Measurements from ENCODE around the gene UBALD2.
"Not testable (repeated sequence)": the region's sequence is repeated elsewhere in the genome, so short reads cannot be mapped to it uniquely, and the experiment has no call there.

UBALD2 gene

GRCh38 chr17:76293106-76293505, 28.0 kb downstream of the UBALD2 start:
- Histone ChIP-seq H3K4me3 (replicated peaks; ENCODE audit: low read depth, low read length) (no peak overlapping the region), H3K27me3 (replicated peaks; ENCODE audit: control insufficient read depth, insufficient read depth, low read length) (no peaks in the 10 kb centered on the region), H3K36me3 (ENCODE audit: control insufficient read depth, insufficient read depth, low read length) (no peaks in the 10 kb centered on the region; the same call in 1 of the 2 replicates)
- no peak for TF ChIP-seq CTCF (IDR thresholded peaks at IDR 0.05; ENCODE audit: insufficient read depth, low read length, poor library complexity, severe bottlenecking)
- no peak for DNase-seq (ENCODE audit: extremely low read depth, insufficient read length)

GRCh38 chr17:76296186-76296585, 31.0 kb downstream of the UBALD2 start:
- no peak for DNase-seq (ENCODE audit: extremely low read depth, insufficient read length)
- no peak overlapping the region for H3K4me3 ChIP-seq (replicated peaks; ENCODE audit: low read depth, low read length)
- no peak for TF ChIP-seq CTCF (IDR thresholded peaks at IDR 0.05; ENCODE audit: insufficient read depth, low read length, poor library complexity, severe bottlenecking)
- H3K27me3 ChIP-seq (replicated peaks; ENCODE audit: control insufficient read depth, insufficient read depth, low read length), result no peaks in the 10 kb centered on the region
- H3K36me3 ChIP-seq (ENCODE audit: control insufficient read depth, insufficient read depth, low read length), result no peaks in the 10 kb centered on the region; the same call in 1 of the 2 replicates

GRCh38 chr17:76296889-76297288, 31.7 kb downstream of the UBALD2 start:
- Histone ChIP-seq H3K4me3 (replicated peaks; ENCODE audit: low read depth, low read length) (no peak overlapping the region), H3K27me3 (replicated peaks; ENCODE audit: control insufficient read depth, insufficient read depth, low read length) (no peaks in the 10 kb centered on the region), H3K36me3 (ENCODE audit: control insufficient read depth, insufficient read depth, low read length) (no peaks in the 10 kb centered on the region)
- no peak for TF ChIP-seq CTCF (IDR thresholded peaks at IDR 0.05; ENCODE audit: insufficient read depth, low read length, poor library complexity, severe bottlenecking)
- DNase-seq (ENCODE audit: extremely low read depth, insufficient read length), result no peak

GRCh38 chr17:76297436-76297835, 32.3 kb downstream of the UBALD2 start:
- Histone ChIP-seq H3K27me3 (replicated peaks; ENCODE audit: control insufficient read depth, insufficient read depth, low read length) (no peaks in the 10 kb centered on the region), H3K36me3 (ENCODE audit: control insufficient read depth, insufficient read depth, low read length) (no peaks in the 10 kb centered on the region), H3K4me3 (replicated peaks; ENCODE audit: low read depth, low read length) (no peak overlapping the region)
- no peak for DNase-seq (ENCODE audit: extremely low read depth, insufficient read length)
- no peak for TF ChIP-seq CTCF (IDR thresholded peaks at IDR 0.05; ENCODE audit: insufficient read depth, low read length, poor library complexity, severe bottlenecking)

GRCh38 chr17:76304226-76305134, 39.3 kb downstream of the UBALD2 start:
- Histone ChIP-seq H3K27me3 (replicated peaks; ENCODE audit: control insufficient read depth, insufficient read depth, low read length) (no peaks in the 10 kb centered on the region), H3K36me3 (ENCODE audit: control insufficient read depth, insufficient read depth, low read length) (no peaks in the 10 kb centered on the region), H3K4me3 (replicated peaks; ENCODE audit: low read depth, low read length) (no peak overlapping the region)
- no peak for TF ChIP-seq CTCF (IDR thresholded peaks at IDR 0.05; ENCODE audit: insufficient read depth, low read length, poor library complexity, severe bottlenecking)
- no peak for DNase-seq (ENCODE audit: extremely low read depth, insufficient read length)

GRCh38 chr17:76305135-76305454, 39.9 kb downstream of the UBALD2 start:
- H3K27me3 ChIP-seq (replicated peaks; ENCODE audit: control insufficient read depth, insufficient read depth, low read length); H3K36me3 ChIP-seq (ENCODE audit: control insufficient read depth, insufficient read depth, low read length); H3K4me3 ChIP-seq (replicated peaks; ENCODE audit: low read depth, low read length); DNase-seq (ENCODE audit: extremely low read depth, insufficient read length): not testable (repeated sequence)

All from GM06990 (cell line).